ENCODE results near the gene B3GNT2.

GRCh38 chr2:62197011-62197924, 1.4 kb downstream of the B3GNT2 start:
- no peak for TF ChIP-seq REST (IDR thresholded peaks at IDR 0.05; ENCODE audit: insufficient replicate concordance, low read depth)
- no peak for TF ChIP-seq GABPA (IDR thresholded peaks at IDR 0.05; ENCODE audit: low read depth)
- no peak for TF ChIP-seq CTCF (IDR thresholded peaks at IDR 0.05; ENCODE audit: insufficient read depth, low read length)
- no peak for TF ChIP-seq POLR2AphosphoS5 (IDR thresholded peaks at IDR 0.05; ENCODE audit: low read depth)
